PC-9 (cell line): ENCODE results near the gene OFD1. TPM values are rescaled to one million over a fixed set of nuclear protein-coding genes. Genes with fewer than 3 reads are reported as not detected.

Source experiments
- BruUV-seq: library from RNA; stranded (reverse); fragments of 400-500 nt; replicated peaks from 2 replicates; lab custom pipeline; 2021; lab: Mats Ljungman, UMichigan
- CTCF ChIA-PET: fragments of 300-600 bp; sonication (Branson Sonifier 250); formaldehyde crosslinking; loops from one replicate; lab custom pipeline; 2022; ENCODE audit warnings: antibody characterized with exemption; lab: Charles Lee
- POLR2A ChIA-PET: fragments of 300-600 bp; sonication (Branson Sonifier 250); formaldehyde crosslinking; loops from one replicate; lab custom pipeline; 2022; ENCODE audit warnings: antibody characterized with exemption; ENCODE audit not compliant: unreplicated experiment; lab: Charles Lee
- DNase-seq, 2 experiments: peaks; one replicate each; pipeline versions ENCODE4 v3.0.0 to v3.0.0-alpha.2; 2015 to 2022; ENCODE audit warnings: mixed read lengths in 1 of 2
- H2AFZ ChIP-seq: fragments of 200-600 bp; sonication (generic); 2 replicates; pipeline ENCODE4 v1.8.1; 2017; ENCODE audit warnings: antibody characterized with exemption
- H3F3A ChIP-seq: fragments of 200-600 bp; sonication (generic); 2 replicates; pipeline ENCODE4 v1.8.1; 2017; ENCODE audit warnings: antibody characterized with exemption, mild to moderate bottlenecking, low read depth; ENCODE audit not compliant: insufficient read depth
- H3K27ac ChIP-seq: fragments of 200-600 bp; sonication (generic); 2 replicates; pipeline ENCODE4 v1.6.1; 2016; ENCODE audit warnings: mixed run types
- H3K27me3 ChIP-seq: fragments of 200-600 bp; sonication (generic); 2 replicates; pipeline ENCODE4 v1.6.1; 2016; ENCODE audit warnings: low read depth, mixed run types; ENCODE audit not compliant: insufficient read depth
- H3K36me3 ChIP-seq: fragments of 200-600 bp; sonication (generic); 2 replicates; pipeline ENCODE4 v1.6.1; 2016; ENCODE audit warnings: low read depth, mixed run types
- H3K4me1 ChIP-seq: fragments of 200-600 bp; sonication (generic); replicated peaks from 2 replicates; pipeline ENCODE4 v1.6.1; 2016; ENCODE audit warnings: mixed run types; ENCODE audit not compliant: insufficient read depth
- H3K4me2 ChIP-seq: fragments of 200-600 bp; sonication (generic); 2 replicates; pipeline ENCODE4 v1.6.1; 2017; ENCODE audit warnings: mixed run types
- H3K4me3 ChIP-seq: fragments of 200-600 bp; sonication (generic); 2 replicates; pipeline ENCODE4 v1.6.1; 2016; ENCODE audit warnings: mixed run types
- H3K79me2 ChIP-seq: fragments of 200-600 bp; sonication (generic); 2 replicates; pipeline ENCODE4 v1.6.1; 2017; ENCODE audit warnings: low read depth, mixed run types
- H3K9me2 ChIP-seq: fragments of 200-600 bp; sonication (generic); 2 replicates; pipeline ENCODE4 v1.8.1; 2017; ENCODE audit warnings: mild to moderate bottlenecking; ENCODE audit not compliant: insufficient read depth
- H3K9me3 ChIP-seq: fragments of 200-600 bp; sonication (generic); 2 replicates; pipeline ENCODE4 v1.8.1; 2016; ENCODE audit warnings: low read depth; ENCODE audit not compliant: insufficient read depth
- H4K20me1 ChIP-seq: fragments of 200-600 bp; sonication (generic); 2 replicates; pipeline ENCODE4 v1.8.1; 2017; ENCODE audit not compliant: insufficient read depth
- EZH2 ChIP-seq: fragments of 200-600 bp; sonication (generic); IDR thresholded peaks from 2 replicates; pipeline ENCODE4 v1.8.0; 2017; ENCODE audit warnings: antibody characterized with exemption, low read depth
- intact Hi-C: fragments of 100-400 bp; cut with micrococcal nuclease; formaldehyde crosslinking; loops from one replicate; pipeline ENCODE4 v1.10.0; 2022; ENCODE audit not compliant: unreplicated experiment
- total RNA-seq: library from RNA; stranded (reverse); gene quantifications from 2 replicates; pipeline ENCODE4 v1.2.3, GENCODE V29; 2021
- TF ChIP-seq, protein P1 (sequence below): fragments of 200-600 bp; sonication (generic); conservative IDR thresholded peaks from 2 replicates; pipeline ENCODE4 v1.6.1; 2017; ENCODE audit warnings: mixed run types, antibody characterized with exemption, mild to moderate bottlenecking, moderate library complexity

Gene OFD1
- total RNA-seq, 1 experiment from 2014 or later: 31.6 TPM

DNA sequence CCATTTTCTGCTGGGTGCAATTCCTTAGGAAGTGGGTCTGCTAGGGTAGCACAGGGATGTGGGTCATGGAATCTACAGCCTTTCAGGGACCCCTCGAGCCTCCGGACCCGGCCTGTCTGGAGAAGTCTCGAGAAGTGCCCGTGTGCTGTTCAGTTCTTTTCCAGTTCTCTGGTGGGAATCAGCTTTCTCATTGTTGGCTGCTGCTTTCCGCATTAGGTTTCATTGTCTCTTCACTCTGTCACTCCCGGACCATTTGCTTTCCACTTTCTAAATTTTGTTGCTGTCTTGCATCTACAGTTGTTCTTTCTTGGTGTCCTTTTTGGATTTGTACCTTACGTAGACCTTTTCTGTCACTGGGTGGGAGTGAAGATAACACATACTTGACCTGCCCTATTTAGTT lies 39.6 kb upstream of the OFD1 start:
- Histone ChIP-seq H3K9me3 (no peaks in the 10 kb centered on the region), H3K9me2 (no peaks in the 10 kb centered on the region), H3F3A (peaks cover 30% of the 10 kb centered on the region; the same call in 1 of the 2 replicates), H3K4me1 (peaks cover 64% of the 10 kb centered on the region), H4K20me1 (peaks cover 7% of the 10 kb centered on the region; the same call in 1 of the 2 replicates), H3K4me3 (no peak overlapping the region), H2AFZ (no peak overlapping the region), H3K27me3 (no peaks in the 10 kb centered on the region), H3K4me2 (peak overlapping the region; percentile 96; the same call in 1 of the 2 replicates), H3K36me3 (peaks cover 6% of the 10 kb centered on the region; the same call in 1 of the 2 replicates), H3K27ac (no peak overlapping the region), H3K79me2 (peaks cover 96% of the 10 kb centered on the region)
- ChIA-PET CTCF (no interaction called here), POLR2A (no interaction called here)
- no peak for TF ChIP-seq EZH2
- TF ChIP-seq, protein P1, sequence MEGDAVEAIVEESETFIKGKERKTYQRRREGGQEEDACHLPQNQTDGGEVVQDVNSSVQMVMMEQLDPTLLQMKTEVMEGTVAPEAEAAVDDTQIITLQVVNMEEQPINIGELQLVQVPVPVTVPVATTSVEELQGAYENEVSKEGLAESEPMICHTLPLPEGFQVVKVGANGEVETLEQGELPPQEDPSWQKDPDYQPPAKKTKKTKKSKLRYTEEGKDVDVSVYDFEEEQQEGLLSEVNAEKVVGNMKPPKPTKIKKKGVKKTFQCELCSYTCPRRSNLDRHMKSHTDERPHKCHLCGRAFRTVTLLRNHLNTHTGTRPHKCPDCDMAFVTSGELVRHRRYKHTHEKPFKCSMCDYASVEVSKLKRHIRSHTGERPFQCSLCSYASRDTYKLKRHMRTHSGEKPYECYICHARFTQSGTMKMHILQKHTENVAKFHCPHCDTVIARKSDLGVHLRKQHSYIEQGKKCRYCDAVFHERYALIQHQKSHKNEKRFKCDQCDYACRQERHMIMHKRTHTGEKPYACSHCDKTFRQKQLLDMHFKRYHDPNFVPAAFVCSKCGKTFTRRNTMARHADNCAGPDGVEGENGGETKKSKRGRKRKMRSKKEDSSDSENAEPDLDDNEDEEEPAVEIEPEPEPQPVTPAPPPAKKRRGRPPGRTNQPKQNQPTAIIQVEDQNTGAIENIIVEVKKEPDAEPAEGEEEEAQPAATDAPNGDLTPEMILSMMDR: no peak
- no TSS peak for BruUV-seq
- intact Hi-C loops: no loop called here
- DNase-seq: no peak

DNA sequence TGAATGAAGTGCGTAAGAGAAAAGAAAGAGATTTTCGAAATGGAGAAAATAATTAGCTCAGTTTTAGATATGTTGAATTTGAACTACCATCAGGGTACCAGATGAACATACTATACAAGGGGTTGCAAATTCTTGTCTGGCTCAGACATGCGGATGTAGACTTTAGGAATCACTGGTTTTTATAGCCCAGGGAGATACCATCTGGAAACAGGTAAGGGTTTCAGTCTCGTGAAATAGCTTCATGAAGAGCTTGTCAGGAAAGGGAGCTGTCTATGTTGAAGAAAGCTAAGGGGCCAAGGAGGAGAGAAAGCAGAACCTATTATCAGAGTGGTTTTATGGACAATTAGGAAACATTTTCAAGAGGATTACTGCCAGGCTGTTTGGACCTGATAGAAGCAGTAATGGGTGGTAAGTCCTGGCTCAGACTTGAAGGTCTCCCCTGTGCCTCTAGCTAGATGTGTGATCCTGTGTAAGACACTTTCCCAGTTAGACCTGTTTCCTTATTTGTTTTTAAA lies 38.9 kb upstream of the OFD1 start:
- no peak for DNase-seq
- Histone ChIP-seq H3K4me1 (peaks cover 59% of the 10 kb centered on the region), H4K20me1 (peaks cover 7% of the 10 kb centered on the region; the same call in 1 of the 2 replicates), H2AFZ (no peak overlapping the region), H3K27me3 (no peaks in the 10 kb centered on the region), H3K27ac (no peak overlapping the region), H3F3A (peaks cover 30% of the 10 kb centered on the region; the same call in 1 of the 2 replicates), H3K79me2 (peaks cover 96% of the 10 kb centered on the region), H3K36me3 (peaks cover 6% of the 10 kb centered on the region; the same call in 1 of the 2 replicates), H3K4me3 (no peak overlapping the region), H3K4me2 (no peak overlapping the region), H3K9me2 (no peaks in the 10 kb centered on the region), H3K9me3 (no peaks in the 10 kb centered on the region)
- ChIA-PET CTCF (no interaction called here), POLR2A (no interaction called here)
- no peak for TF ChIP-seq EZH2
- TF ChIP-seq, protein P1: no peak
- intact Hi-C loops: no loop called here
- BruUV-seq: no TSS peak

DNA sequence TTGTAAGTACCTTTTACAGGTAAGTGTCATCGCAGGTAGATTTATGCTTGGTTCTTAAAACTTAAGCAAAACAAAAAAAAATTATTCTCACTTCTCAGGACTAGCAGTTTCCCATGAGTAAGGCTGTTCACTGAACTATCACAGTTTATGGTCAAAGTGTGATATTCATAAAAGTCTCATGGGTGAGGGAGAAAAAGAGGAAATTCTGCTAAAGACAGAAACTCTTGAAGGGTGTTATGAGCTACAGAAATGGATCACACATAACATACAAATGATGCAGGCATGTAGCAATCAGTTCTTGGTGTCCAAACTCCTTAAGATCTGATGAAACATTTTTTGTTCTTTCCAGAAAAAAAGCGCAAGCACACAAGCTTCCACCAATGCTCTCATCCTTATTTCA lies 37.1 kb upstream of the OFD1 start:
- H3K4me1 ChIP-seq: peaks cover 43% of the 10 kb centered on the region
- no peaks in the 10 kb centered on the region for H3K27me3 ChIP-seq
- no TSS peak for BruUV-seq
- no peaks in the 10 kb centered on the region for H3K9me3 ChIP-seq
- peaks cover 95% of the 10 kb centered on the region for H3K79me2 ChIP-seq
- H2AFZ ChIP-seq: no peak overlapping the region
- H3K36me3 ChIP-seq: peaks cover 6% of the 10 kb centered on the region; the same call in 1 of the 2 replicates
- no peaks in the 10 kb centered on the region for H3K9me2 ChIP-seq
- TF ChIP-seq, protein P1: no peak
- TF ChIP-seq EZH2: no peak
- no peak overlapping the region for H3K4me2 ChIP-seq
- no peak overlapping the region for H3K27ac ChIP-seq
- H4K20me1 ChIP-seq: peaks cover 7% of the 10 kb centered on the region; the same call in 1 of the 2 replicates
- H3F3A ChIP-seq: peaks cover 18% of the 10 kb centered on the region; the same call in 1 of the 2 replicates
- DNase-seq: no peak
- CTCF ChIA-PET: no interaction called here
- POLR2A ChIA-PET: no interaction called here
- no peak overlapping the region for H3K4me3 ChIP-seq
- intact Hi-C loops: no loop called here
